ENCODE results near the gene CDCA7L.
"Not testable (repeated sequence)": the region's sequence is repeated elsewhere in the genome, so short reads cannot be mapped to it uniquely, and the experiment has no call there.

Gene CDCA7L

GRCh38 chr7:21866731-21867130 is 79.0 kb downstream of the CDCA7L start:
- DNase-seq (ENCODE audit: low read depth, low spot score) = no peak
- no peak overlapping the region for H3K27ac ChIP-seq

GRCh38 chr7:21865631-21866204 is 80.0 kb downstream of the CDCA7L start:
- not testable (repeated sequence) for DNase-seq (ENCODE audit: low read depth, low spot score); H3K27ac ChIP-seq

- DNase-seq (ENCODE audit: low read depth, low spot score) = no peak
- no peak overlapping the region for H3K27ac ChIP-seq
Observed at GRCh38 chr7:21851559-21851967, 94.1 kb downstream of the CDCA7L start.

All from epithelial cell of prostate (primary cell).